AG04450 (cell line): ENCODE measurements around the gene APLP2. TPM values are rescaled to one million over a fixed set of nuclear protein-coding genes. Genes with fewer than 3 reads are reported as not detected.
"Not testable (repeated sequence)": the region's sequence is repeated elsewhere in the genome, so short reads cannot be mapped to it uniquely, and the experiment has no call there.

Experiments used
- CTCF ChIA-PET: fragments of 300-600, 350-600 bp; formaldehyde crosslinking; extraction: SDS; loops from one replicate; lab custom pipeline; 2022; ENCODE audit warnings: antibody characterized with exemption, inconsistent platforms; lab: Charles Lee
- POLR2A ChIA-PET: fragments of 350-600 bp; formaldehyde crosslinking; extraction: SDS; loops from one replicate; lab custom pipeline; 2021; ENCODE audit warnings: antibody characterized with exemption, inconsistent platforms; lab: Yijun Ruan, JAX
- DNase-seq: peaks from one replicate; pipeline ENCODE4 v3.0.0-alpha.2; 2011; ENCODE audit warnings: low read depth, low spot score
- H3K27ac ChIP-seq: one replicate; pipeline ENCODE4 v1.5.1; 2012; ENCODE audit warnings: low read depth, low read length, control low read depth
- H3K27me3 ChIP-seq: one replicate; pipeline ENCODE4 v1.6.0; 2012; ENCODE audit warnings: low read length; ENCODE audit not compliant: control insufficient read depth, insufficient read depth
- H3K4me3 ChIP-seq: 2 replicates; pipeline ENCODE4 v1.5.1; 2011; ENCODE audit warnings: mild to moderate bottlenecking, low read depth, low read length, control low read depth
- H3K9me3 ChIP-seq: 2 replicates; pipeline ENCODE4 v1.5.1; 2012; ENCODE audit warnings: low read length; ENCODE audit not compliant: control insufficient read depth, insufficient read depth
- polyA plus RNA-seq: library from polyadenylated mRNA; depleted of rRNA; stranded (reverse); fragments of >200 nt; gene quantifications from 2 replicates; pipeline ENCODE4 v1.2.3, GENCODE V29; 2011
- TF ChIP-seq, protein P1 (sequence below): IDR thresholded peaks from 2 replicates; pipeline ENCODE4 v1.5.1; 2011; ENCODE audit warnings: low read depth, low read length, control low read depth, inconsistent platforms

Gene APLP2
- polyA plus RNA-seq, 1 experiment = 273 TPM

DNA sequence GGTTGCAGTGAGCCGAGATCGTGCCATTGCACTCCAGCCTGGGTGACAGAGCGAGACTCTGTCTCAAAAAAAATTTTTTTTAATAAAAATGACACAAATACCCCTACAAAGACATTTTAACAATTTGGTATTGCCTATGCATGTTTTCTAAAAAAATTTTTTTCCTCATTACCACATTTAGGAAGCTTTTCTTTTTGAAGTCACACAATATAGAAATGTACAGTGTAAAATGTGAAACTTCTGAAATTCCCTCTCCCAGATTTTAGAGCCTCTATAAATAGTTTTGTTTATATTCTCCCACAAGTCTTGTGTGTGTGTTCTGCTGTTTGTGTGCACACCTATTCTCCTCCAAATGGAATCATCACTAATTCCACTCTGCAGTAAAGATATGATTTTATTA is 97.5 kb downstream of the APLP2 start:
- TF ChIP-seq, protein P1, sequence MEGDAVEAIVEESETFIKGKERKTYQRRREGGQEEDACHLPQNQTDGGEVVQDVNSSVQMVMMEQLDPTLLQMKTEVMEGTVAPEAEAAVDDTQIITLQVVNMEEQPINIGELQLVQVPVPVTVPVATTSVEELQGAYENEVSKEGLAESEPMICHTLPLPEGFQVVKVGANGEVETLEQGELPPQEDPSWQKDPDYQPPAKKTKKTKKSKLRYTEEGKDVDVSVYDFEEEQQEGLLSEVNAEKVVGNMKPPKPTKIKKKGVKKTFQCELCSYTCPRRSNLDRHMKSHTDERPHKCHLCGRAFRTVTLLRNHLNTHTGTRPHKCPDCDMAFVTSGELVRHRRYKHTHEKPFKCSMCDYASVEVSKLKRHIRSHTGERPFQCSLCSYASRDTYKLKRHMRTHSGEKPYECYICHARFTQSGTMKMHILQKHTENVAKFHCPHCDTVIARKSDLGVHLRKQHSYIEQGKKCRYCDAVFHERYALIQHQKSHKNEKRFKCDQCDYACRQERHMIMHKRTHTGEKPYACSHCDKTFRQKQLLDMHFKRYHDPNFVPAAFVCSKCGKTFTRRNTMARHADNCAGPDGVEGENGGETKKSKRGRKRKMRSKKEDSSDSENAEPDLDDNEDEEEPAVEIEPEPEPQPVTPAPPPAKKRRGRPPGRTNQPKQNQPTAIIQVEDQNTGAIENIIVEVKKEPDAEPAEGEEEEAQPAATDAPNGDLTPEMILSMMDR = no peak
- Histone ChIP-seq H3K27me3 (peaks cover 9% of the 10 kb centered on the region), H3K4me3 (no peak overlapping the region), H3K9me3 (peaks cover 3% of the 10 kb centered on the region), H3K27ac (no peak overlapping the region)
- CTCF ChIA-PET = no interaction called here
- DNase-seq = no peak
- POLR2A ChIA-PET = no interaction called here

DNA sequence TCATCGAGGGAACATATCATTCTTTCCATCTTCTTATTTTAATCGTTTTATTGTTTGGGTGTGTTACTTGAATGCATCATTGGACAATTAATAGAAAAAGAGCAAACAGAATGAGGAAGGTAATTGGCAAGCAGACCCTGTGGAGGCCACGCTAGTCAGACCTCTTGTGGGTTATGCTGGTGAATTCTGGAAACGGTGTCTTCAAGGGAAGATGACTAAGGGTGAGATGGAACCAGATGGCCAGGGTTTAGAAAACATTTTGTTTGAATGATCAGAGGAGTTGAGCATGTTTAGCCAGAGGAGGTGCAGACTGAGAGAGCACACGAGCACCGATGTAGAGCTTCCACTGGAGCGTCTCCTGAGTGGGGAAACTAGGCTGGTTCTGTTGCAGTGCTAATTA is 98.4 kb downstream of the APLP2 start:
- CTCF ChIA-PET = no interaction called here
- POLR2A ChIA-PET = no interaction called here
- Histone ChIP-seq H3K4me3 (no peak overlapping the region), H3K27ac (no peak overlapping the region), H3K9me3 (peaks cover 3% of the 10 kb centered on the region), H3K27me3 (peaks cover 3% of the 10 kb centered on the region)
- peak; percentile 44 for DNase-seq
- TF ChIP-seq, protein P1 = no peak

DNA sequence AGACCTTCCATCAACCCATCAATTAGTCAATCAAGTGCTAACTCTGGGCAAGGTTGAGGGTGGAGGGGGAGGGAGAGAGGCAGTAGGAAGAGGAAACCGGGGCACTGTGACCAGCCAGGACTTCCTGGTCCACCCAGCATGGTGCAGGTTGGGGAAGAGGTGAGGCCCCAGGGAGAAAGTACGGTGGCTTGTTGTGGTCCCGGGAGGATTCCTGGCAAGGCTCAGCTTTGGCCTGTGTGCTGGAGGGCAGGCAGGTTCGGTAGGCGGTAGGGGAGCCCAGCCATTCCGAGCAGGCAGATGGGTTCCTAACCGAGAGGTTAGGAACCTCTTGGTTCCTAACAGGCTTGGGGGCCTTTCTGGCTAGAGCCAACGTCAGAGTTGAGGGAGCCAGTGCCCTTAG is 100.7 kb downstream of the APLP2 start:
- Histone ChIP-seq H3K9me3 (peaks cover 8% of the 10 kb centered on the region), H3K27ac (no peak overlapping the region), H3K27me3 (peaks cover 7% of the 10 kb centered on the region), H3K4me3 (no peak overlapping the region)
- DNase-seq = no peak
- POLR2A ChIA-PET = no interaction called here
- TF ChIP-seq, protein P1 = no peak
- CTCF ChIA-PET = no interaction called here

DNA sequence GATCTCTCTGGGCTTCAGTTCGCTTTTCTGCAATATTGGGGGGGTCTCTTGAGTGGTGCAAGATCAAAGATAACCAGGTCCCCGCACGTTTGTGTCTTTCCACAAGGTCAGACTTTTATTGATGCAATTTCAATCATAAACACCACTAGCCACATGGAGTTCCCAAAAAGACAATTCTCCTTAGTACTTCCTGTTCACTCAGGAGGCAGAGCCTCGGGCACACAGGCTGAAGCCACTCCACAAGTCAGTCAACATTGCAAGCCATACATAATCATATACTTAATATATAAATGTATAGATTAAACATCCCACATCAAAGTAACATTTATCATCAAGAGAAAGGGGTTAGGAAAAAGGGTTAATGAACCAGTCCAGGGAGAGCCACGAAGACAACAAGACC is 101.8 kb downstream of the APLP2 start:
- TF ChIP-seq, protein P1 = no peak
- POLR2A ChIA-PET = no interaction called here
- Histone ChIP-seq H3K9me3 (peaks cover 8% of the 10 kb centered on the region), H3K27ac (no peak overlapping the region), H3K27me3 (peaks cover 7% of the 10 kb centered on the region), H3K4me3 (no peak overlapping the region)
- CTCF ChIA-PET = no interaction called here
- no peak for DNase-seq

DNA sequence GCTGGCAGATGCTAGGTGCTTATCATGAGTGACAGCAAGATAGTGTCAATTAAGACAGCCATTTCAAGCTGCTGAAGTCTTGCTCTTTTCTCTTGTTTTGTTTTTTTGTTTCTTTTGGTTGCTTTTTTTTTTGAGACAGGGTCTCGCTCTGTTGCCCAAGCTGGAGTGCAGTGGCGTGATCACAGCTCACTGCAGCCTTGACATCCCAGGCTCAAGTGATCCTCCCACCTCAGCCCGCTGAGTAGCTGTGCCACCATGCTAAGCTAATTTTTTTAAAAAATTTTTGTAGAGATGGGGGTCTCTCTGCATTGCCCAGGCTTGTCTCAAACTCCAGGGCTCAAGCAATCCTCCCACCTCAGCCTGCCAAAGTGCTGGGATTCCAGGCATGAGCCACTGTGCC is 102.3 kb downstream of the APLP2 start:
- H3K9me3 ChIP-seq, H3K4me3 ChIP-seq, H3K27me3 ChIP-seq, POLR2A ChIA-PET, H3K27ac ChIP-seq, CTCF ChIA-PET, DNase-seq: not testable (repeated sequence)

DNA sequence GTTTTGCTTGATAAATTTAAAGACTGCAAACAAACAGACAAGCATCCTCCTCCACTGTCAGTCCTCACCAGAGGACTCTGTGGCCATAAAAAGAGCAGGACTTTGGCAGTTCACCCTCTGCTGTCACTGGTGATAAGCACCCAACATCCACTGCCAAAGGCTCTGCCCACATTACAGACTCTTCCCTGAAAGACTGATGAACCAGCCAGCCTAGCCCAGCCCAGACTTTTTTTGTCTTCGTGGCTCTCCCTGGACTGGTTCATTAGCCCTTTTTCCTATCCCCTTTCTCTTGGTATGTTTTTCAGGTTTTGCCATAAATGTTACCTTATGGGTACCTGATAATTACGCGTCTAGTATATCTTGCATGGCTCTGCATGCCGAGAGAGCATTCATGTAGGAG is 104.9 kb downstream of the APLP2 start:
- CTCF ChIA-PET = no interaction called here
- TF ChIP-seq, protein P1 = no peak
- POLR2A ChIA-PET = no interaction called here
- no peak for DNase-seq
- peaks cover 17% of the 10 kb centered on the region for H3K27me3 ChIP-seq
- peaks cover 8% of the 10 kb centered on the region for H3K9me3 ChIP-seq
- H3K27ac ChIP-seq = no peak overlapping the region
- H3K4me3 ChIP-seq = no peak overlapping the region
